A673 (cell line): Measurements from ENCODE around the gene CABLES2. TPM values are rescaled to one million over a fixed set of nuclear protein-coding genes. Genes with fewer than 3 reads are reported as not detected.

Source experiments
- BruUV-seq: library from RNA; stranded (reverse); fragments of 400-500 nt; replicated peaks from 2 replicates; lab custom pipeline; 2021; lab: Mats Ljungman, UMichigan
- CTCF ChIA-PET: fragments of 300-600 bp; sonication (Branson Sonifier 250); formaldehyde crosslinking; loops from one replicate; lab custom pipeline; 2022; ENCODE audit warnings: antibody characterized with exemption; lab: Charles Lee
- POLR2A ChIA-PET: fragments of 300-600 bp; sonication (Branson Sonifier 250); formaldehyde crosslinking; loops from one replicate; lab custom pipeline; 2022; ENCODE audit warnings: antibody characterized with exemption; ENCODE audit not compliant: low non-redundant PET; lab: Charles Lee
- DNase-seq: peaks from one replicate; pipeline ENCODE4 v3.0.0-alpha.2; 2015; ENCODE audit warnings: low spot score
- H3K27ac ChIP-seq: fragments of 200-600 bp; sonication (generic); 2 replicates; pipeline ENCODE4 v1.5.1; 2016; ENCODE audit warnings: mixed run types, low read depth, mild to moderate bottlenecking, mixed read lengths, antibody characterized with exemption, low read length; ENCODE audit not compliant: poor library complexity, severe bottlenecking
- H3K27me3 ChIP-seq: fragments of 200-600 bp; sonication (generic); replicated peaks from 2 replicates; pipeline ENCODE4 v1.6.1; 2017; ENCODE audit warnings: mixed run types, low read depth, mild to moderate bottlenecking, mixed read lengths, antibody characterized with exemption, low read length; ENCODE audit not compliant: insufficient read depth, poor library complexity
- H3K36me3 ChIP-seq: fragments of 200-600 bp; sonication (generic); 2 replicates; pipeline ENCODE4 v1.6.1; 2016; ENCODE audit warnings: mixed run types, mild to moderate bottlenecking, mixed read lengths, antibody characterized with exemption, low read length; ENCODE audit not compliant: insufficient read depth, poor library complexity, severe bottlenecking
- H3K4me1 ChIP-seq: fragments of 200-600 bp; sonication (generic); 2 replicates; pipeline ENCODE4 v1.6.1; 2017; ENCODE audit warnings: mixed run types, mild to moderate bottlenecking, mixed read lengths, antibody characterized with exemption, low read length; ENCODE audit not compliant: insufficient read depth, poor library complexity, severe bottlenecking
- H3K4me3 ChIP-seq: fragments of 200-600 bp; sonication (generic); 2 replicates; pipeline ENCODE4 v1.5.1; 2016; ENCODE audit warnings: low read depth, mixed run types, mild to moderate bottlenecking, mixed read lengths, low read length; ENCODE audit not compliant: poor library complexity, severe bottlenecking
- H3K9me3 ChIP-seq: fragments of 200-600 bp; sonication (generic); 2 replicates; pipeline ENCODE4 v1.6.1; 2016; ENCODE audit warnings: mixed run types, low read depth, mild to moderate bottlenecking, mixed read lengths, antibody characterized with exemption, low read length; ENCODE audit not compliant: poor library complexity, severe bottlenecking
- EZH2 ChIP-seq: fragments of 200-600 bp; sonication (generic); IDR thresholded peaks from 2 replicates; pipeline ENCODE4 v1.6.1; 2017; ENCODE audit warnings: borderline replicate concordance, low read depth, mild to moderate bottlenecking, mixed read lengths, antibody characterized with exemption, low read length; ENCODE audit not compliant: poor library complexity, severe bottlenecking
- intact Hi-C: fragments of 100-400 bp; cut with micrococcal nuclease; formaldehyde crosslinking; loops from one replicate; pipeline ENCODE4 v1.10.0; 2022; ENCODE audit not compliant: unreplicated experiment
- total RNA-seq: library from RNA; stranded (reverse); gene quantifications from 2 replicates; pipeline ENCODE4 v1.2.3, GENCODE V29; 2021
- TF ChIP-seq, protein P1 (sequence below): fragments of 300-800, 200-600 bp; sonication (generic); conservative IDR thresholded peaks from 2 replicates; pipeline ENCODE4 v1.5.1; 2017; ENCODE audit warnings: low read depth, mild to moderate bottlenecking, antibody characterized with exemption, low read length, moderate library complexity, mixed read lengths

Gene CABLES2
- total RNA-seq, 1 experiment from 2014 or later, result 11.8 TPM

DNA sequence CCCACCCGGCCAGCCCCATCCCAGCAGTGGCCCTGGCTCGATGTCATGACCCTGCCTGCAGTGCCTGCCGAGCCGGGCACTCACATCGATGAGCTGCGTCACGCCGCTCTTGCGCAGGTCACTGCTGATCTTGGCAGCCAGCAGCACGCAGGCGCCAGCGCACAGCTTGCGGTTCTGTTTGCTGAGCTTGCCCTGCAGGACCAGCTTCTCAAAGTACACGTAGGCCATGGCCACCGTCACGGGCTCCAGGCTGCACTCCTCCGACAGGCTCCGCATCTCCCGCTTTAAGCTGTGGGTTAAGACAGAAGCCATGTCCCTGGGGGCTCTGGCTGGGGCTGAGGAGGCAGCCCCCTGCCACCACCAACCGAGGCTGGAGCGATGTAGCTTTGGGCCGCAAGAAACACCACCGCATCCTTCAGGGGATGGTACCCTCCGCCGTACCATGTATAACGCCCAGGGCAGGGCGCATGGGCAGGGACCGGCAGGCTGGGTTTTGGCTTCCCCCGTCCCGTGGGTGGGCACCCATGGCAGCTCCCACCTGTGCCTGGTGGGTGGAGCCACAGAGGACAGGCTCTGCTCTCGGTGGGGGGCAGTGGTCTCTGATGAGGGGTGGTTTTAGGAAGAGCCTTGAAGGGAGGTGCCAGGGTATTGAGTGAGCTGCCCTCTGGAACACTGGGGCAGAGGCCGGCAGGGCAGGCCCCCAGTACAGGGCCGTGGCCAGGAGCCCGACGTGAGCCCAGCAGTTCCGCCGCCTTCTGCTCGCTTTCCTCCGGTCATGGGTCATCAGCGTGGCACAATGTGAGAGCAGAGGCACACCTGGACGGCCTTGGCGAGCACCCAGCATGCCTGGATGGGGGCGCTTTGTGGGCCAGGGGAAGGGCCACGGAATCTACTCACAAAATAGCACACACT lies 15.7 kb downstream of the CABLES2 start:
- POLR2A ChIA-PET, result no interaction called here

DNA sequence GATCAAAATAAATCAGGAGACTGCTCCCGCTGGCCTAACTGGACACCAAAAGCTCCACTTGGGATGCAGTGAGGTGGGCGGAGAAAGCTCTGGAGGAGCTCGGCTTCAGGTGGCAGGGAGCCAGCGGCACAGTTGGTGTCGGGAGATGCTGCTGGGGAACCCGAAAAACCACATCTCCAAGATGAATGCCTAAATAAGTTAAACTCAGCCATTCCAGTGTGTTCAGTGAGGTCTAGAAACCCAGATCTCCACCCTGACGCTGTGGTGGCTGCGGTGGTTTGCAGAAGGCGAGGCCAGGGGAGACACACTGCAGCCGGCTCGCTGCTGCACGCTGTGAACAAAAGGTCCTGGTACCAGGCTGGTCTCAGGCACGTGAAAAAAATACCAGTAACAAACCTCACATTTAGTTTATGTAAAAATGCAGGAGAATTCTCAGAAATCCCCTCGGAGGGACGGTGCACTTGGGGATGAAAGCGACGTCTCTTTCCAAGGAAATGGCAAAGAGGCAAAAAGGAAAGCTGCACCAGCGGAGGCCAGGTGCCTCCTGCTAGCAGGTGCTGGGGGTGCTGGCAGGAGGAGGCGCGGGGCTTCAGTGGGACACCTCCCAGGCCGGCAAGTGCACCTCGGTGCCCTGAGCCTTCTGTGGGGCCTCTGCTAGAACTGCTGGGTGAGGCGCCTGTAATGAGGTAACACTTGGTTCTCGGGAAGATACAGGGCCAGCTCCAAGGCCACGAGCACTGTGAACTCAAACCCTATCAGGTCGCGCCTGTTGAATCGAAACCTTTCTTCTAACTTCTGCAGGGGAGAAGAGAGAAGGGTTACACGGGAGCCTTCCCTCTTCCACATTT lies 16.5 kb downstream of the CABLES2 start:
- intact Hi-C loops, result no loop called here
- Histone ChIP-seq H3K27me3 (no peaks in the 10 kb centered on the region), H3K4me3 (no peak overlapping the region), H3K9me3 (no peaks in the 10 kb centered on the region), H3K4me1 (peaks cover 20% of the 10 kb centered on the region), H3K36me3 (peaks cover 44% of the 10 kb centered on the region), H3K27ac (no peak overlapping the region)
- no TSS peak for BruUV-seq
- no peak for DNase-seq
- TF ChIP-seq EZH2, result no peak
- TF ChIP-seq, protein P1, sequence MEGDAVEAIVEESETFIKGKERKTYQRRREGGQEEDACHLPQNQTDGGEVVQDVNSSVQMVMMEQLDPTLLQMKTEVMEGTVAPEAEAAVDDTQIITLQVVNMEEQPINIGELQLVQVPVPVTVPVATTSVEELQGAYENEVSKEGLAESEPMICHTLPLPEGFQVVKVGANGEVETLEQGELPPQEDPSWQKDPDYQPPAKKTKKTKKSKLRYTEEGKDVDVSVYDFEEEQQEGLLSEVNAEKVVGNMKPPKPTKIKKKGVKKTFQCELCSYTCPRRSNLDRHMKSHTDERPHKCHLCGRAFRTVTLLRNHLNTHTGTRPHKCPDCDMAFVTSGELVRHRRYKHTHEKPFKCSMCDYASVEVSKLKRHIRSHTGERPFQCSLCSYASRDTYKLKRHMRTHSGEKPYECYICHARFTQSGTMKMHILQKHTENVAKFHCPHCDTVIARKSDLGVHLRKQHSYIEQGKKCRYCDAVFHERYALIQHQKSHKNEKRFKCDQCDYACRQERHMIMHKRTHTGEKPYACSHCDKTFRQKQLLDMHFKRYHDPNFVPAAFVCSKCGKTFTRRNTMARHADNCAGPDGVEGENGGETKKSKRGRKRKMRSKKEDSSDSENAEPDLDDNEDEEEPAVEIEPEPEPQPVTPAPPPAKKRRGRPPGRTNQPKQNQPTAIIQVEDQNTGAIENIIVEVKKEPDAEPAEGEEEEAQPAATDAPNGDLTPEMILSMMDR, result no peak
- CTCF ChIA-PET, result interaction anchor here (0.7 kb wide), 1 partner anchor 187 kb away, joined by 3 read pairs; no protein-coding TSS in a partner anchor
- POLR2A ChIA-PET, result interaction anchor here (0.9 kb wide), 1 partner anchor 10 kb away, joined by 3 read pairs; no protein-coding TSS in a partner anchor

More for the DNA sequence above, 15.7 kb downstream of the CABLES2 start:
- Histone ChIP-seq H3K27me3 (no peaks in the 10 kb centered on the region), H3K4me3 (no peak overlapping the region), H3K4me1 (peaks cover 19% of the 10 kb centered on the region), H3K36me3 (peaks cover 44% of the 10 kb centered on the region), H3K27ac (no peak overlapping the region), H3K9me3 (no peaks in the 10 kb centered on the region)
- no TSS peak for BruUV-seq
- no peak for DNase-seq
- CTCF ChIA-PET, result no interaction called here
- intact Hi-C loops, result no loop called here
- TF ChIP-seq EZH2, result no peak
- TF ChIP-seq, protein P1, result no peak

DNA sequence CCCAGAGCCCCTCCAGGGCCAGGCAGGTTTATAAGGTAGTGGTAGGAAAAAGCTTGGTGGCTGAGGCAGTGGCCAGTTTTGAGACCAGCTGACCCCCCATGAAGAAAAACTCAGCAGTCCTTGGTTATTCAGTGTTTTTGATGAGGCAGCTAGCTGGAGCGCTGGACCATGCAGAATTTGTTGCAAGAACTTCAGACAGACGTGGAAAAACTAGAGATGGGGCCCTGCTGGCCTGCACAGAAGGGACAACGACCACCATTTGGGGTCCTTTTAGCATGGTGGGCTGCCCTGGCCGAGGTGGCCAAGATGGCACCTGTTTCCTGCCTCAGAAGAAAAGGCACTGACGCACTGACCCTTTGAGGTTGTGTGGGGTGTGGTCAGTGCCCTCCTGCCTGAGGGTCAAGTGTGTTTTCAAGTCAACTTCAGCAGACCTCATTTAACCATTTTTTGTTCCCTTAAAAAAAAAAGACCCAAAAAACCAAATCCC lies 17.4 kb downstream of the CABLES2 start:
- Histone ChIP-seq H3K4me3 (no peak overlapping the region), H3K27me3 (no peaks in the 10 kb centered on the region), H3K27ac (no peak overlapping the region), H3K36me3 (peaks cover 44% of the 10 kb centered on the region), H3K4me1 (peaks cover 24% of the 10 kb centered on the region), H3K9me3 (no peaks in the 10 kb centered on the region)
- ChIA-PET POLR2A (interaction anchor here (0.9 kb wide), 1 partner anchor 10 kb away, joined by 3 read pairs; no protein-coding TSS in a partner anchor), CTCF (no interaction called here)
- DNase-seq, result no peak
- TF ChIP-seq, protein P1, result no peak
- TF ChIP-seq EZH2, result no peak
- BruUV-seq, result no TSS peak
- intact Hi-C loops, result no loop called here
